Activated CD4-positive, alpha-beta T cell treated with anti-CD3 and anti-CD28 coated beads, Interleukin-2, amount 10 ng/mL, durations not matched to agents 24 days and 14 days (primary cell): ENCODE data around the gene EIF4E1B. TPM values are rescaled to one million over a fixed set of nuclear protein-coding genes. Genes with fewer than 3 reads are reported as not detected.

ENCODE experiments used
- DNase-seq: peaks from one replicate; pipeline ENCODE4 v3.0.0; 2022
- H3K27ac Mint-ChIP-seq: one replicate; pipeline ENCODE4 v1.8.0; 2022; ENCODE audit warnings: mild to moderate bottlenecking, mixed read lengths
- H3K27me3 Mint-ChIP-seq: one replicate; pipeline ENCODE4 v1.8.0; 2022; ENCODE audit warnings: mixed read lengths
- H3K36me3 Mint-ChIP-seq: one replicate; pipeline ENCODE4 v1.8.0; 2022; ENCODE audit warnings: low read depth, mild to moderate bottlenecking, mixed read lengths
- H3K4me1 Mint-ChIP-seq: one replicate; pipeline ENCODE4 v1.8.0; 2021; ENCODE audit warnings: mixed read lengths
- H3K4me3 Mint-ChIP-seq: one replicate; pipeline ENCODE4 v1.8.0; 2022; ENCODE audit warnings: mild to moderate bottlenecking, moderate library complexity, mixed read lengths
- H3K9me3 Mint-ChIP-seq: one replicate; pipeline ENCODE4 v1.8.0; 2021; ENCODE audit warnings: mixed read lengths
- intact Hi-C: fragments of 100-400 bp; cut with micrococcal nuclease; formaldehyde crosslinking; loops from one replicate; pipeline ENCODE4 v1.15.1; 2023
- total RNA-seq: library from RNA; stranded (reverse); gene quantifications from 2 replicates; pipeline ENCODE4 v1.2.3, GENCODE V29; 2022

EIF4E1B gene
- total RNA-seq, 1 donor from 2014 or later: not detected

DNA sequence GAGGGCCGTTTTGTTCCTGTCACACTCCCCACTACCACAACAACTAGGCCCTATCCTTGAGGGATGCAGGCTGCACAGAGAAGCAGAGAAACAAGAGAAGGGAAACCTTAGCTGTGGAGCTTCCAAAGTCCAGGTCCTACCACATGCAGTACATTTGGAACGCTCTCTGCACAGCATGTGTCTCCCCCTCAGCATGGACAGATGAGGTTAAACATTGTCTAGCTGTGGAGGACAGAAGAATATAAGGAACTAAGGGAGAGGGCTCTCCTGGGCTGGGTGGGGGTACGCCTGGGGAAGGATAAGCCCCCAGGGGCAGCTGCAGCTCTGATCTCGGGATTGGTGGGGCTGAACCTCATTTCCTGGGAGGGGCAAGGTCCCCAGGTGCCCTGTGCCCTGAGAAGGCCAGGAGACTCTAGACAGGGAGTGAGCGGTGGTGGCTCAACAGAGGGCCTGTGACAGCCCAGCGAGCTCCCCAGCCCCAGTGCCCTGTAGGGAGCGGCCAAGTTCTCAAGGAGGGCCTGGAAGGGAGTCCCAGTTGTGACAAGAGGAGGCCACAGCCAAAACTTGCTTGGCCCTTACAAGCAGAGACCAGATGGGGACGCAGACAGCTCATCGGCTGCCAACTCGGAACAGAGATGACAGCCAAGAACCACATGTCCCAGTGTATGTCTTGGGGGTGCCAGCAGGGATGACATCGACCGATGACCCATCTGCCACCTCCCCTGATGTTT is 46.9 kb downstream of the EIF4E1B start:
- Mint-ChIP-seq H3K4me1 (no peaks in the 10 kb centered on the region), H3K27me3 (peaks cover 34% of the 10 kb centered on the region), H3K4me3 (no peak overlapping the region), H3K36me3 (no peaks in the 10 kb centered on the region), H3K9me3 (no peaks in the 10 kb centered on the region), H3K27ac (no peak overlapping the region)
- intact Hi-C loops: no loop called here
- no peak for DNase-seq

- Mint-ChIP-seq H3K27ac (no peak overlapping the region), H3K36me3 (no peaks in the 10 kb centered on the region), H3K4me1 (no peaks in the 10 kb centered on the region), H3K4me3 (no peak overlapping the region), H3K27me3 (peaks cover 38% of the 10 kb centered on the region), H3K9me3 (no peaks in the 10 kb centered on the region)
- no peak for DNase-seq
- intact Hi-C loops: no loop called here
These were observed 48.1 kb downstream of the EIF4E1B start for GRCh38 chr5:176678584-176678983.

DNA sequence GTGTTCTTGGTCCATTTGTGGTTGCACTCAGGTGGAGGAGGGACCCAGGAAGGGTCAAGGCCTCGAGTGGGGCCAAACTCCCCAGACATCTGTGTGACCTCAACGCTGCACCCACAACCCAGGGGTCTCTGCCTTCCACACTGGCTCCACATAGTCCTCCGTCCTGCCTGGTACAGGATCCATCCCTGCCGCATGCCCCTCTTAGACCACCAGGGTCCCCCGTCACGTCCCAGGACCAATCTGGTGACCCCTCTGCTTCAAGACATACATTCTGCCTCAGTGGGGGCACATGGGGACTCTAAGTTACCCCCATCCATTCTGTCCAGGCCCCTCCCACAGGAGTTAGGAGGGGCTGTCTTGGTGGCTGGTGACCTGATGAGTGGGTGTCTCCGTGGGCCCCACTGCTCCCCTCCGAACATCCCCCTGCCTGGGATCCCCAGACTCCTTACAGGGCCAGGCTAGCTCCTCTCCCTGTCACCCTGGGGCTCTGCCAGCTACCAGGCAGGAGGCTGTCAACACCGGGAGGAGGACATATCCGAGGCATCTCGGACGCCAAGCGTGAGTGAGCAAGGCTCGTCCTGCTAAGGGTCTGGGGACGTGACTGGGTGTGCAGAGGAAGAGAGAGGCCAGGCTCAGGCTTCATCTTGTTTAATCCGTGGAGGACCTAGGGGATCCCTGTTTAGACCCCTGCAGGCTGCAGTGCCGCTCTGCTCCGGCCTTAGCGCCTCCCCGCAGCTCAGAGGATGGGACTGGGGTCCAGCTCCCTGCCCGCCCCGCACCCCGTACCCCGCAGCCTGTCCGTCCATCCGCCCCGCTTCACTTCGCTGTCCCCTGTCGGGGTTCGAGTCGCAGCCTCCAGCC is 49.1 kb downstream of the EIF4E1B start:
- no peak for DNase-seq
- Mint-ChIP-seq H3K9me3 (no peaks in the 10 kb centered on the region), H3K27ac (no peak overlapping the region), H3K4me3 (no peak overlapping the region), H3K36me3 (no peaks in the 10 kb centered on the region), H3K27me3 (peaks cover 46% of the 10 kb centered on the region), H3K4me1 (no peaks in the 10 kb centered on the region)
- intact Hi-C loops: no loop called here

- Mint-ChIP-seq H3K9me3 (peaks cover 3% of the 10 kb centered on the region), H3K27ac (no peak overlapping the region), H3K27me3 (peaks cover 50% of the 10 kb centered on the region), H3K4me3 (no peak overlapping the region), H3K36me3 (no peaks in the 10 kb centered on the region), H3K4me1 (no peaks in the 10 kb centered on the region)
- intact Hi-C loops: no loop called here
- DNase-seq: no peak
These were observed 49.7 kb downstream of the EIF4E1B start for GRCh38 chr5:176680226-176680563.

DNA sequence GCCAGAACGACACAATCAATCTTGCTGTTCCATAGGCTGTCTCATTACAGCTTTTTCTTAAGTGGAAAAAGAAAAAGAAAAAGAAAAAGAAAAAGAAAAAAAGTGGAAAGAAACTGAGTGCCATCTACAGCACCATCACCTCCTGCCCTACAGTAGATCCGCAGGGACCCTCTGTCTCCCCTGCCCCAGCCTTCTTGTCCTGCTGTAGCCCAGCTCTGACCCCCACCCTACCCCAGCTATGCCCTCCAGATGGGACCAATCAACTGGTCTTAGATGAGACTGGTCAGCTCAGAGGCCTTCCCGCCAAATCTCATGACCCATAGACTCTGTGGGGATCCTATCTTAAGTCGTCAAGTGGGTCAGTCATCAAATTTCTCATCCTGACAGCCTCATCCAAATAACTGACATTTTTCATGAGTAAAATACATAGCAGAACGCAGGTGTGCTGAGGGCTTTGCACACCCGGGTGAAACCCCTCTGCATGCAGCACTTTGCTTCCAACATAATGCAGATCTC is 51.6 kb downstream of the EIF4E1B start:
- Mint-ChIP-seq H3K27ac (no peak overlapping the region), H3K27me3 (peaks cover 54% of the 10 kb centered on the region), H3K9me3 (peaks cover 8% of the 10 kb centered on the region), H3K36me3 (no peaks in the 10 kb centered on the region), H3K4me3 (no peak overlapping the region), H3K4me1 (no peaks in the 10 kb centered on the region)
- intact Hi-C loops: no loop called here
- no peak for DNase-seq

DNA sequence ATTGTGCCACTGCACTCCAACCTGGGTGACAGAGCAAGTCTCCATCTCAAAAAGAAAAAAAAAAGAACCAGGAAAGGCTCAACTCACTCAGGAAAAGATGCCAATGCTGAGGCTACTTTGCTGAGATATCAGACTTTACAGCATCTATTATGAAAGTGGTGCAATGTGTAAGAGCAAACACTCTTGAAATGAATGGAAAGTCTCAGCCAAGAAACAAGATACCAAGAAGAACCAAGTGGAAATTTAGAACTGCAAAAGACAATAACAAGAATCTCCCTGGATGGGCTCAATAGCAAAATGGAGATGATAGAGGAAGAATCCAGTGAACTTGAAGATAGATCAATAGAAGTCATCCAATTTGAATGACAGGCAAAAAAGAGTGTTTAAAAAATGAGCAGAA is 54.5 kb downstream of the EIF4E1B start:
- no peak for DNase-seq
- no peak overlapping the region for H3K27ac Mint-ChIP-seq
- no peaks in the 10 kb centered on the region for H3K36me3 Mint-ChIP-seq

DNA sequence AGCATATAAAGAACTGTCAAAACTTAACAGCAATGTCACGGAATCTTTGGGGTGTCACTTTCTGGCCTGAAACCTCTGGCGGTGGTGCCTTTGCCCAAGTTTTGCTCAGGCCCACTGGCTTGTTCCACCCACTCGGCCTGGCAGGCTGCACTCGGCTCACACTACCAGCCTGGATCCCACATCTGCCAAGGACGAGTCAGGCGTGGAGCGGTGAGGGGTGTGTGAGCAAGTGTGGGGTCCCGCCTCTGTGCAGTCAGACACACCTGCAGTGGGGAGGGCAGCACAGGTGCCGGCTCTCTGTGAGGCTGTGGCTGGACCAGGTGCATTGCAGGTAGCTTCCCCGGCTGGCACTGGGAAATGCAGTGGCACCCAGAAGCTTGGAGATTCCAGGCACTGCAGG is 56.8 kb downstream of the EIF4E1B start:
- no peak overlapping the region for H3K27ac Mint-ChIP-seq
- H3K9me3 Mint-ChIP-seq: peaks cover 8% of the 10 kb centered on the region
- intact Hi-C loops: no loop called here
- H3K27me3 Mint-ChIP-seq: peaks cover 42% of the 10 kb centered on the region
- no peak for DNase-seq
- no peaks in the 10 kb centered on the region for H3K36me3 Mint-ChIP-seq
- H3K4me1 Mint-ChIP-seq: no peaks in the 10 kb centered on the region
- H3K4me3 Mint-ChIP-seq: no peak overlapping the region

More for the DNA sequence above, 54.5 kb downstream of the EIF4E1B start:
- Mint-ChIP-seq H3K9me3 (peaks cover 8% of the 10 kb centered on the region), H3K27me3 (peaks cover 42% of the 10 kb centered on the region), H3K4me3 (no peak overlapping the region), H3K4me1 (no peaks in the 10 kb centered on the region)
- intact Hi-C loops: no loop called here

GRCh38 chr5:176687881-176688280 is 57.4 kb downstream of the EIF4E1B start:
- no peak overlapping the region for H3K4me3 Mint-ChIP-seq
- H3K4me1 Mint-ChIP-seq: no peaks in the 10 kb centered on the region
- H3K9me3 Mint-ChIP-seq: peaks cover 8% of the 10 kb centered on the region
- no peak overlapping the region for H3K27ac Mint-ChIP-seq
- intact Hi-C loops: no loop called here
- no peak for DNase-seq
- H3K27me3 Mint-ChIP-seq: peaks cover 40% of the 10 kb centered on the region
- no peaks in the 10 kb centered on the region for H3K36me3 Mint-ChIP-seq

DNA sequence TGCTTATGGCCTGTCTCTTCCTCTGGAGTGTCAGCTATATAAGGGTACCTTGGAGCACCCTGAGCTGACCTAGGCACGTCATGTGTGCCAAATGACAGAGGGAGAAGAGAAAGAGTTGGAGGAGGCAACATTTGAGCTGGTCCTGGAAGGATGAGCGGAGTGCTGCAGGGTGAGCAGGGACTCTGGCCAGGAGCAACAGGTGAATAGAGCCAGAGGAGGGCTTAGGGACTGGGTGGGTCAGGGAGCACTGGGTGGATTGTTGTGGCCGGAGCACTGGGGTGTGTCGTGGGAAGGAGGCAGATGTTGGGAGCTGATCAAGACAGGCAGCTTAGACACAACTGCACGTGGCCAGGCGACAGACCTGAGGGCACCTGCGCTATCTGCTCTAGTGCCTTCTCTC is 60.4 kb downstream of the EIF4E1B start:
- peaks cover 36% of the 10 kb centered on the region for H3K27me3 Mint-ChIP-seq
- intact Hi-C loops: no loop called here
- H3K36me3 Mint-ChIP-seq: no peaks in the 10 kb centered on the region
- no peaks in the 10 kb centered on the region for H3K4me1 Mint-ChIP-seq
- no peak for DNase-seq
- no peak overlapping the region for H3K27ac Mint-ChIP-seq
- H3K4me3 Mint-ChIP-seq: no peak overlapping the region
- peaks cover under 1% of the 10 kb centered on the region for H3K9me3 Mint-ChIP-seq

- Mint-ChIP-seq H3K27me3 (peaks cover 40% of the 10 kb centered on the region), H3K36me3 (no peaks in the 10 kb centered on the region), H3K4me3 (no peak overlapping the region), H3K4me1 (no peaks in the 10 kb centered on the region), H3K9me3 (no peaks in the 10 kb centered on the region), H3K27ac (no peak overlapping the region)
- DNase-seq: no peak
- intact Hi-C loops: no loop called here
These were observed 61.0 kb downstream of the EIF4E1B start for GRCh38 chr5:176691524-176691923.

GRCh38 chr5:176692326-176692725 is 61.9 kb downstream of the EIF4E1B start:
- Mint-ChIP-seq H3K9me3 (no peaks in the 10 kb centered on the region), H3K27me3 (peaks cover 46% of the 10 kb centered on the region), H3K4me3 (no peak overlapping the region), H3K4me1 (no peaks in the 10 kb centered on the region), H3K27ac (no peak overlapping the region), H3K36me3 (no peaks in the 10 kb centered on the region)
- intact Hi-C loops: no loop called here
- no peak for DNase-seq

DNA sequence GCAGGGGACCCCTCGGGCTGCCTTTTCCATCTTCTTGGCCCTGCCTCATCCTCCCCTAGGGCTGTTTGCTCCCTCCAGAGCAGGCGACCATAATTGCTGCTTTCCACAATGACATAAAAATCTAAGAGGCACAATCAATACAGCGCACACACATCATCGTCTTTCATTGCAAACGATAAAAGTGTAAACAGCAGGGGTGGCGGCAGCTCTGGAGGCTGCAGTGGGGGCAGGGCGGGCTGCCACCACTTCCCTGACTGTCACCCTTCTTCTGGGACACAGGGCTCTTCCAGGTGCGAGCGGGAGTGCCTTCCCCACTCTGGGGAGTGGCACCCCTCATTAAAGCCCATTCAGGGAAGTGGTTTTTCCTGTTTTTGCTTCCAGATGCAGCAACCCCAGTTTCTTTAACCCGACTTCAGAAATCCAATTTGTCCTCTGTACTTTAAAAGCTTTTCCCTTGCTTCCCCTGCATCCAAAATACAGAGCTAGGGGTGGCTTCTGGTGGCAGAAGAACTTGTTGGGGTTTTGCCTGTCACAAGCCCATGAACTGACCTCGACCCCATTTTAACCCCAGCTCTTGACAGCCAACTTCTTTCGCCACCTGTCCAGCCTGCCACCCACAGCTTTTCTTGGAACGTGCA is 62.5 kb downstream of the EIF4E1B start:
- H3K36me3 Mint-ChIP-seq: no peaks in the 10 kb centered on the region
- H3K4me3 Mint-ChIP-seq: no peak overlapping the region
- DNase-seq: no peak
- H3K4me1 Mint-ChIP-seq: no peaks in the 10 kb centered on the region
- intact Hi-C loops: no loop called here
- H3K27ac Mint-ChIP-seq: no peak overlapping the region
- H3K9me3 Mint-ChIP-seq: no peaks in the 10 kb centered on the region
- peaks cover 51% of the 10 kb centered on the region for H3K27me3 Mint-ChIP-seq

DNA sequence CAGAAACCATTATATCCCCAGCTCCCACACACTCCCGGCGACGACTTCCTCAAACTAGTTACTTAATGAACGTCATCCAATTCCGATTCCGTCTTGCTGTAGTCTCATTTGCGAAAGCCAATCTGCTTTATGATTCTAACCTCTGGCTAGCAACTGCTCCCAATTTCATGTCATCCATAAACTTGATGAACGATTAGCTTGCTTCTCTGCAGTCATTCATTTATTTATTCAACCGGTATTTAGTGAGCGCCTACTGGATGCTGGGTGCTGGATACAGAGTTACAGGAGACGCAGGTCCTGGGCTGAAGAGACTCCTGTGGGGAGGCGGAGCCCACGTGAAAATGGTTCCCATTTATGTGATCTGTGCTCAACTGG is 63.0 kb downstream of the EIF4E1B start:
- H3K4me3 Mint-ChIP-seq: no peak overlapping the region
- H3K27me3 Mint-ChIP-seq: peaks cover 55% of the 10 kb centered on the region
- no peak for DNase-seq
- H3K4me1 Mint-ChIP-seq: no peaks in the 10 kb centered on the region
- no peak overlapping the region for H3K27ac Mint-ChIP-seq
- no peaks in the 10 kb centered on the region for H3K36me3 Mint-ChIP-seq
- intact Hi-C loops: no loop called here
- H3K9me3 Mint-ChIP-seq: no peaks in the 10 kb centered on the region

- H3K27me3 Mint-ChIP-seq: peaks cover 59% of the 10 kb centered on the region
- H3K27ac Mint-ChIP-seq: no peak overlapping the region
- DNase-seq: no peak
These were observed 63.7 kb downstream of the EIF4E1B start for GRCh38 chr5:176694146-176694545.

More at GRCh38 chr5:176694146-176694545, 63.7 kb downstream of the EIF4E1B start:
- Mint-ChIP-seq H3K4me1 (no peaks in the 10 kb centered on the region), H3K4me3 (no peak overlapping the region), H3K36me3 (no peaks in the 10 kb centered on the region), H3K9me3 (no peaks in the 10 kb centered on the region)
- intact Hi-C loops: no loop called here
